Measurements from ENCODE around the gene OXER1. TPM values are rescaled to one million over a fixed set of nuclear protein-coding genes. Genes with fewer than 3 reads are reported as not detected.
A peak's percentile ranks its signal among the peaks of the same experiment; 100 is the strongest.

OXER1 gene
- total RNA-seq, 2 donors from 2014 or later, result 3.5 to 6.5 TPM

DNA sequence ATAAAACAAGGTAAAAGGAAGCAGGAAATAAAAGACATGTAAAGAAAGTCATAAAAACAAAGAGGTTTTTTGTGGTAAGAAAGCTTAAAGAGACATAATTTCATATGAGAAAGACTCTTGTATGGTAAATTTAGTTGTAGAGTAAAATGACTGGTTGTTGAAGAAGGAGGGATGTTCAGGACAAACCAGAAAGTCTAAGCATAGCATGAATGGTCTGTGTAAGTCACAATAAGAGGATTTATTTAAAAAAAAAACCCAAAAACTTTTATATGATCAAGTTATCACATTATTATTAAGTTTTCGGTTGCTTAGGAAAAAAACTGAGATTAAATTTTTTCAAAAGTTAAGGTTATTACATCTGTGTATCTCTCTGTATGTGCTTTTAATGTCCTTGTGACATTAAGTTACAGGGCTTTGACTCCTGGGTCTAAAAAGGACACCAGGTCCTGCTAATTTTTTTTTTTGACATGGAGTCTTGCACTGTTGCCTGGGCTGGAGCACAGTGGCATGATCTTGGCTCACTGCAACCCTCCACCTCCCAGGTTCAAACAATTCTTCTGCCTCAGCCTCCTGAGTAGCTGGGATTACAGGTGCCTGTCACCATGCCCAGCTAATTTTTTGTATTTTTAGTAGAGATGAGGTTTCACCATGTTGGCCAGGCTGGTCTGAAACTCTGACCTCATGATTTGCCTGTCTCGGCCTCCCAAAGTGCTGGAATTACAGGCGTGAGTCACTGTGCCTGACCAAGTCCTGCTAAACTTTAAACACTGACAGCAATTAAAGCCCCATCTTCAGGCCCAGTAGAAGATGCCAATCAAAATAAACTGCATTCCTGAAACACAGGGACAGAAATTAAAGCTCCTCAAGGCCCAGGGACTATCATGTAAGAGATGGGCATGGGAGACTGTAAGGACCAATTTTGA is 14.2 kb upstream of the OXER1 start:
- H3K36me3 Mint-ChIP-seq (ENCODE audit: low read depth), result peaks cover 52% of the 10 kb centered on the region
- H3K27me3 Mint-ChIP-seq (ENCODE audit: insufficient read depth), result no peaks in the 10 kb centered on the region
- H3K4me1 Mint-ChIP-seq, result peaks cover 6% of the 10 kb centered on the region
- H3K4me1 ChIP-seq (ENCODE audit: control insufficient read depth, insufficient read depth, low read length), result no peaks in the 10 kb centered on the region
- peaks cover 84% of the 10 kb centered on the region for H3K9me3 Mint-ChIP-seq
- no peak for DNase-seq
- 93 to 95% methylated on average over 2 to 3 of the region's 3 CpGs for WGBS, 2 experiments (ENCODE audit: insufficient coverage in 1 of 2, insufficient read length in 1 of 2)
- no peaks in the 10 kb centered on the region for H3K36me3 ChIP-seq (ENCODE audit: control insufficient read depth, insufficient read depth, low read length)
- H3K4me3 ChIP-seq (ENCODE audit: low read length), result peak overlapping the region; percentile 45
- H3K27ac ChIP-seq (ENCODE audit: low read depth, low read length), result no peak overlapping the region
- peaks cover 81% of the 10 kb centered on the region for H3K9me3 ChIP-seq (ENCODE audit: control insufficient read depth, low read length)
- no peaks in the 10 kb centered on the region for H3K27me3 ChIP-seq (ENCODE audit: control insufficient read depth, insufficient read depth, low read length, poor library complexity, severe bottlenecking)
- no peak overlapping the region for H3K4me3 Mint-ChIP-seq
- TF ChIP-seq, protein P1, sequence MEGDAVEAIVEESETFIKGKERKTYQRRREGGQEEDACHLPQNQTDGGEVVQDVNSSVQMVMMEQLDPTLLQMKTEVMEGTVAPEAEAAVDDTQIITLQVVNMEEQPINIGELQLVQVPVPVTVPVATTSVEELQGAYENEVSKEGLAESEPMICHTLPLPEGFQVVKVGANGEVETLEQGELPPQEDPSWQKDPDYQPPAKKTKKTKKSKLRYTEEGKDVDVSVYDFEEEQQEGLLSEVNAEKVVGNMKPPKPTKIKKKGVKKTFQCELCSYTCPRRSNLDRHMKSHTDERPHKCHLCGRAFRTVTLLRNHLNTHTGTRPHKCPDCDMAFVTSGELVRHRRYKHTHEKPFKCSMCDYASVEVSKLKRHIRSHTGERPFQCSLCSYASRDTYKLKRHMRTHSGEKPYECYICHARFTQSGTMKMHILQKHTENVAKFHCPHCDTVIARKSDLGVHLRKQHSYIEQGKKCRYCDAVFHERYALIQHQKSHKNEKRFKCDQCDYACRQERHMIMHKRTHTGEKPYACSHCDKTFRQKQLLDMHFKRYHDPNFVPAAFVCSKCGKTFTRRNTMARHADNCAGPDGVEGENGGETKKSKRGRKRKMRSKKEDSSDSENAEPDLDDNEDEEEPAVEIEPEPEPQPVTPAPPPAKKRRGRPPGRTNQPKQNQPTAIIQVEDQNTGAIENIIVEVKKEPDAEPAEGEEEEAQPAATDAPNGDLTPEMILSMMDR (conservative IDR thresholded peaks at IDR 0.05), result no peak
- H3K9ac ChIP-seq (ENCODE audit: extremely low read depth, low read length, poor library complexity, severe bottlenecking), result no peak overlapping the region
- no peak overlapping the region for H3K27ac Mint-ChIP-seq

- Mint-ChIP-seq H3K4me3 (no peak overlapping the region), H3K9me3 (peaks cover 60% of the 10 kb centered on the region), H3K27me3 (ENCODE audit: insufficient read depth) (no peaks in the 10 kb centered on the region), H3K36me3 (ENCODE audit: low read depth) (peaks cover 33% of the 10 kb centered on the region), H3K27ac (no peak overlapping the region), H3K4me1 (peaks cover 9% of the 10 kb centered on the region)
- WGBS, 2 experiments (ENCODE audit: insufficient coverage in 1 of 2, insufficient read length in 1 of 2), result 92 to 100% methylated on average over 1 to 3 of the region's 3 CpGs
- peaks cover 68% of the 10 kb centered on the region for H3K9me3 ChIP-seq (ENCODE audit: control insufficient read depth, low read length)
- no peak overlapping the region for H3K9ac ChIP-seq (ENCODE audit: extremely low read depth, low read length, poor library complexity, severe bottlenecking)
- TF ChIP-seq, protein P1 (conservative IDR thresholded peaks at IDR 0.05), result no peak
- no peak for DNase-seq
- no peak overlapping the region for H3K27ac ChIP-seq (ENCODE audit: low read depth, low read length)
- no peaks in the 10 kb centered on the region for H3K36me3 ChIP-seq (ENCODE audit: control insufficient read depth, insufficient read depth, low read length)
- no peak overlapping the region for H3K4me3 ChIP-seq (ENCODE audit: low read length)
- H3K4me1 ChIP-seq (ENCODE audit: control insufficient read depth, insufficient read depth, low read length), result no peaks in the 10 kb centered on the region
- no peaks in the 10 kb centered on the region for H3K27me3 ChIP-seq (ENCODE audit: control insufficient read depth, insufficient read depth, low read length, poor library complexity, severe bottlenecking)
Observed at GRCh38 chr2:42775810-42776209, 11.9 kb upstream of the OXER1 start.

DNA sequence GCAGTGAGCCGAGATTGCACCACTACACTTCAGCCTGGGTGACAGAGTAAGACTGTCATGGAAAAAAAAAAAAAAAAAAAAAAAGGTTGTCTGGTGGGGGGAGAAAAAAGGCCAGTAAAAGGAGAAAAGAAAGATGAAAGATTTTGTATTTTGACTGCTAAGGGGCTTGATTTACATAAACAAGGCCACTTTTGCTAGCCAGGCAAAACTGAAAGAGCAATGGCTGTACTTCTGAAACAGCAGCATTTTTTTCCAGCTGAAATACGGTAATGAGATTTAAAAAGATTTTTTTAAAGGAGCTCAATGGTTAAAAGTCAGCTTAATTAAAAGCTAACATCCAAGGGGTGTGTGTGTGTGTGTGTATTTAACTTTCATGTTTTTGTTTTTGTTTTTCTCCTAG is 11.3 kb upstream of the OXER1 start:
- Histone ChIP-seq H3K9me3 (ENCODE audit: control insufficient read depth, low read length) (peaks cover 63% of the 10 kb centered on the region), H3K27ac (ENCODE audit: low read depth, low read length) (no peak overlapping the region), H3K4me1 (ENCODE audit: control insufficient read depth, insufficient read depth, low read length) (no peaks in the 10 kb centered on the region), H3K36me3 (ENCODE audit: control insufficient read depth, insufficient read depth, low read length) (no peaks in the 10 kb centered on the region), H3K9ac (ENCODE audit: extremely low read depth, low read length, poor library complexity, severe bottlenecking) (no peak overlapping the region), H3K4me3 (ENCODE audit: low read length) (no peak overlapping the region), H3K27me3 (ENCODE audit: control insufficient read depth, insufficient read depth, low read length, poor library complexity, severe bottlenecking) (no peaks in the 10 kb centered on the region)
- Mint-ChIP-seq H3K27me3 (ENCODE audit: insufficient read depth) (no peaks in the 10 kb centered on the region), H3K4me1 (peaks cover 11% of the 10 kb centered on the region), H3K4me3 (no peak overlapping the region), H3K9me3 (peaks cover 54% of the 10 kb centered on the region), H3K36me3 (ENCODE audit: low read depth) (peaks cover 31% of the 10 kb centered on the region), H3K27ac (no peak overlapping the region)
- no peak for DNase-seq
- TF ChIP-seq, protein P1 (conservative IDR thresholded peaks at IDR 0.05), result no peak
- WGBS, 2 experiments (ENCODE audit: insufficient coverage in 1 of 2, insufficient read length in 1 of 2), result 98 to 100% methylated on average over 1 to 2 of the region's 2 CpGs
